Measurements from ENCODE around the gene GPR142. TPM values are rescaled to one million over a fixed set of nuclear protein-coding genes. Genes with fewer than 3 reads are reported as not detected.

GPR142 gene
- total and polyA plus RNA-seq, 2 experiments from 2014 or later: not detected

DNA sequence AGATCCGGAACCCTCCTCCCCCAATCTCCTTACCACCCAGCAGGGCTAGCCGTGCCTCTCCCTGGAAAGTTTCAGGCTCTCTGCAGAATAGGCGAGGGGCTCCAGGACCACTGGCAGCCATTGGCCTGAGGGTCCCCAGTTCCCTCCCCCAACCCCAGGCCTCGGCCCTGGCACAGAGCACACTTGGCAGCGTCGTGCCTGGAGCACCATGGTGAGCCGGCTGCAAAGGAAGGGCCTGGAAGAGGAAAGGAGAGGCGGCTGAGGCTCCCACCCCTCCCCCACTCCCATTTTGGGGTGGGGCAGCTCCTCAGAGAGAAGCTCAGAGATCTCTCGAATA is 5.3 kb upstream of the GPR142 start:
- H2AFZ ChIP-seq: no peak overlapping the region
- H3K9me3 ChIP-seq (ENCODE audit: low read depth): no peaks in the 10 kb centered on the region

GRCh38 chr17:74362810-74363498 is 4.4 kb upstream of the GPR142 start:
- no peaks in the 10 kb centered on the region for H3K36me3 ChIP-seq (ENCODE audit: low read depth)
- H3K9ac ChIP-seq: no peak overlapping the region
- TF ChIP-seq EZH2phosphoT487 (IDR thresholded peaks at IDR 0.05; ENCODE audit: insufficient read depth, low read depth) (no peak), EZH2 (IDR thresholded peaks at IDR 0.05; ENCODE audit: insufficient read depth, poor library complexity, severe bottlenecking) (no peak)
- H2AFZ ChIP-seq: no peak overlapping the region
- H3K27me3 ChIP-seq (replicated peaks; ENCODE audit: insufficient read depth): peaks cover 27% of the 10 kb centered on the region
- H4K20me1 ChIP-seq (ENCODE audit: insufficient read depth): no peaks in the 10 kb centered on the region
- H3K4me1 ChIP-seq (ENCODE audit: insufficient read depth): no peaks in the 10 kb centered on the region
- no peaks in the 10 kb centered on the region for H3K9me3 ChIP-seq (ENCODE audit: low read depth)
- H3K27ac ChIP-seq: no peak overlapping the region
- 34 to 40% methylated on average over 14 of the region's 14 CpGs for whole genome bisulfite sequencing, 2 experiments (ENCODE audit: low coverage in 1 of 2, low lambda C conversion rate in 2 of 2, missing lambda C conversion rate in 2 of 2)
- H3F3A ChIP-seq (ENCODE audit: insufficient read depth): no peaks in the 10 kb centered on the region
- no peaks in the 10 kb centered on the region for H3K79me2 ChIP-seq (ENCODE audit: insufficient read depth)
- no peaks in the 10 kb centered on the region for H3K9me2 ChIP-seq (ENCODE audit: insufficient read depth)
- no peak overlapping the region for H3K4me2 ChIP-seq (ENCODE audit: unreplicated experiment)
- H3K4me3 ChIP-seq: no peak overlapping the region
- in situ Hi-C loops (cut with MboI): no loop called here
- no peak for DNase-seq

More for the DNA sequence above, 5.3 kb upstream of the GPR142 start:
- Histone ChIP-seq H4K20me1 (ENCODE audit: insufficient read depth) (no peaks in the 10 kb centered on the region), H3K27me3 (replicated peaks; ENCODE audit: insufficient read depth) (peaks cover 32% of the 10 kb centered on the region), H3K79me2 (ENCODE audit: insufficient read depth) (no peaks in the 10 kb centered on the region), H3K36me3 (ENCODE audit: low read depth) (no peaks in the 10 kb centered on the region), H3K4me2 (ENCODE audit: unreplicated experiment) (no peak overlapping the region), H3K4me1 (ENCODE audit: insufficient read depth) (no peaks in the 10 kb centered on the region), H3K27ac (no peak overlapping the region), H3K9me2 (ENCODE audit: insufficient read depth) (no peaks in the 10 kb centered on the region), H3K9ac (no peak overlapping the region), H3F3A (ENCODE audit: insufficient read depth) (no peaks in the 10 kb centered on the region), H3K4me3 (no peak overlapping the region)
- no peak for DNase-seq
- WGBS, 2 experiments (ENCODE audit: low coverage in 1 of 2, low lambda C conversion rate in 2 of 2, missing lambda C conversion rate in 2 of 2): 10 to 16% methylated on average over 8 to 9 of the region's 9 CpGs
- no peak for TF ChIP-seq EZH2phosphoT487 (IDR thresholded peaks at IDR 0.05; ENCODE audit: insufficient read depth, low read depth)
- in situ Hi-C loops (cut with MboI): no loop called here

DNA sequence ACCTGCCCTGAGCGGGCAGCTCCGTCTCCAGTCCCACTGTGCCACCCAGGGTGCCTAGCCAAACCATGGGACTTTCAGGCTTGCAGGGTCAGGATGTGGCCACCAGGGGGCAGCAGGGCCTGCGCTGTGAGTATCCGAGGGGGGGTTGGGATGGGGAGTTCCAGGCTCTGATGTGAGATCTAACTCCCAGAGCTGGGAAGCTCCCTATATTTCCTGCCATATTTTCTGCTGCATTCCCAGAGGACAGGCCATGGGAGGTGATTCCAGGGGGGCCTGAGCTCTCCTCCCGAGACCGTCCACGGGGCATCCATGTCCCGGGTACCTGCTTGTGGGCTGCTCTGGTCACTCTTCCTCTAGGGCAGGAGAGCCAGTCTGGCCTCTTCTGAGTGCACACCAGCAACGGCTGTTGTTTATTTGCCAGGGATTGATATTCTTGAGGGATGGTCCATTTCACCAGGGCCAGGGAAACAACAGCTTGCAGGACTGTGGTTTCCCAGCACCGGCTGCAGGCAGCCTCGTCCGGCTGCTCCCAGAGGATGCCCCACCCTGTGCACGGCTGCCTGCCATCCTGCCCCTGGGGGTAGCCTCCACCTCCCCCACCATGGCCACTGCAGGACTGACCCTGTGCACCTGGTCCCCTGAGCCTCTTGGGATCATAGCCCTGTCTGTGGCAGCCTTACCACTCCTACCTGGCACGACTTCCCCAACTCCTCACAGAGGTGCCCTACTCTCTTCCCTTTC is 1.2 kb downstream of the GPR142 start:
- DNase-seq: peak; percentile 77
- Histone ChIP-seq H3K9me3 (ENCODE audit: low read depth) (no peaks in the 10 kb centered on the region), H3K27me3 (replicated peaks; ENCODE audit: insufficient read depth) (no peaks in the 10 kb centered on the region), H3K4me1 (ENCODE audit: insufficient read depth) (no peaks in the 10 kb centered on the region), H3K36me3 (ENCODE audit: low read depth) (no peaks in the 10 kb centered on the region), H3K79me2 (ENCODE audit: insufficient read depth) (no peaks in the 10 kb centered on the region), H2AFZ (no peak overlapping the region), H3K27ac (no peak overlapping the region), H3F3A (ENCODE audit: insufficient read depth) (no peaks in the 10 kb centered on the region), H3K4me2 (ENCODE audit: unreplicated experiment) (no peak overlapping the region), H3K9me2 (ENCODE audit: insufficient read depth) (no peaks in the 10 kb centered on the region), H4K20me1 (ENCODE audit: insufficient read depth) (no peaks in the 10 kb centered on the region), H3K4me3 (no peak overlapping the region), H3K9ac (no peak overlapping the region)
- in situ Hi-C loops (cut with MboI): no loop called here
- 33 to 34% methylated on average over 12 to 14 of the region's 14 CpGs for WGBS, 2 experiments (ENCODE audit: low coverage in 1 of 2, low lambda C conversion rate in 2 of 2, missing lambda C conversion rate in 2 of 2)
- TF ChIP-seq EZH2 (IDR thresholded peaks at IDR 0.05; ENCODE audit: insufficient read depth, poor library complexity, severe bottlenecking): no peak
- TF ChIP-seq EZH2phosphoT487 (IDR thresholded peaks at IDR 0.05; ENCODE audit: insufficient read depth, low read depth): no peak

- no peaks in the 10 kb centered on the region for H3K36me3 ChIP-seq (ENCODE audit: low read depth)
- no peak overlapping the region for H2AFZ ChIP-seq
- WGBS, 2 experiments (ENCODE audit: low coverage in 1 of 2, low lambda C conversion rate in 2 of 2, missing lambda C conversion rate in 2 of 2): 14 to 23% methylated on average over 10 of the region's 10 CpGs
- H3F3A ChIP-seq (ENCODE audit: insufficient read depth): no peaks in the 10 kb centered on the region
- H3K4me2 ChIP-seq (ENCODE audit: unreplicated experiment): no peak overlapping the region
- H3K79me2 ChIP-seq (ENCODE audit: insufficient read depth): no peaks in the 10 kb centered on the region
- H3K4me1 ChIP-seq (ENCODE audit: insufficient read depth): no peaks in the 10 kb centered on the region
- no peaks in the 10 kb centered on the region for H3K9me2 ChIP-seq (ENCODE audit: insufficient read depth)
- H3K9ac ChIP-seq: no peak overlapping the region
- H3K4me3 ChIP-seq: no peak overlapping the region
- in situ Hi-C loops (cut with MboI): no loop called here
- TF ChIP-seq EZH2phosphoT487 (IDR thresholded peaks at IDR 0.05; ENCODE audit: insufficient read depth, low read depth): no peak
- no peak for TF ChIP-seq EZH2 (IDR thresholded peaks at IDR 0.05; ENCODE audit: insufficient read depth, poor library complexity, severe bottlenecking)
- H3K27me3 ChIP-seq (replicated peaks; ENCODE audit: insufficient read depth): no peaks in the 10 kb centered on the region; the same call in 1 of the 2 replicates
- DNase-seq: no peak
- no peaks in the 10 kb centered on the region for H4K20me1 ChIP-seq (ENCODE audit: insufficient read depth)
- H3K9me3 ChIP-seq (ENCODE audit: low read depth): no peaks in the 10 kb centered on the region
- no peak overlapping the region for H3K27ac ChIP-seq
Observed at GRCh38 chr17:74369221-74369620, 1.9 kb downstream of the GPR142 start.
